ENCODE data around the gene KANK4.

Gene KANK4

GRCh38 chr1:62318756-62319544 lies at the start of gene KANK4:
Gene KANK4, minus strand, starts transcription at chr1:62319434. Its CDS starts 37,870 bp downstream, at chr1:62281564.
- DNase-seq (ENCODE audit: low read depth in 1 of 2, low spot score in 1 of 2) = no peak

- no peak for DNase-seq (ENCODE audit: low read depth in 1 of 2, low spot score in 1 of 2)
Observed at GRCh38 chr1:62368989-62369388, 49.8 kb upstream of the KANK4 start.

DNA sequence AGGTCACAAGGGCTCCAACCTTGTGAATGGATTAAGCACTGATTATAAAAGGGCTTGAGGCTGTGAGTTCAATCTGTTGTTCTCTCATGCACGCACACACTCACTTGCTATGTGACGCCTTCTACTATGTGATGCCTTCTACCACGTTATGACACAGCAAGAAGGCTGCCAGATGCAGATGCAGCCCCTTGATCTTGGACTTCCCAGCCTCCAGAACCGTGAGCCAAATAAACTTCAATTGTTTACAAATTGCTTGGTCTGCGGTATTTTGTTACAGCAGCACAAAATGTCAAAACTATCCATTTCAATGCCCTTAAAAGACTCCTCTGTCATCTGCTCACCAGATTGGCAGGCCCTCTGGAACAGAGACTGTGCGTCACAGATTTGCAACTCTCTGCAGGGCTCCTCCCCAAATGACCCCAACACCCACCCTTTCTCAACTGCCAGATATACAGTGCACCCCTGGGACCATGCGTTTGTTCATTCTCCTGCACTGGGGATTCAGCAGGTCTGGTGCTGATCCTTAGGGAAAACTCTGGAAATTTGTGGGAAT lies 47.8 kb upstream of the KANK4 start:
- no peak for DNase-seq (ENCODE audit: low read depth in 1 of 2, low spot score in 1 of 2)

DNA sequence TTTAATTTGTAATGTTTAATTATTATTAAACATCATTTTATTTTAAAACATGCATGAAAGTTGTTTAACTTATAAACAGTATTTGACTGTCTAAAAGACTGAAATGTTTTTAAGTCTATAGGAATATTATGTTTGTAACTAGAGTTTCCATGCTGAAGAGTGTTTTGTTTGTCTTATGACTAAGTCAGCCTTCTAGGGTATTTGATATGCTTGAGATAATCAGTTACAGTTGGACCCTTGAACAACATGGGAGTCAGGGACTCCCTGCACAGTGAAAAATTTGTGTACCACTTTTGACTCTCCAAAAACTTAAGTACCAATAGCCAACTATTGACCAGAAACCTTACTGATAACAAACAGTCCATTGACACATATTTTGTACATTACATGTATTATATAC lies 45.5 kb upstream of the KANK4 start:
- no peak for DNase-seq (ENCODE audit: low read depth in 1 of 2, low spot score in 1 of 2)

GRCh38 chr1:62362926-62363325 lies 43.7 kb upstream of the KANK4 start:
- DNase-seq (ENCODE audit: low read depth in 1 of 2, low spot score in 1 of 2) = no peak

GRCh38 chr1:62362061-62362917 lies 43.1 kb upstream of the KANK4 start:
- DNase-seq (ENCODE audit: low read depth in 1 of 2, low spot score in 1 of 2) = no peak

DNA sequence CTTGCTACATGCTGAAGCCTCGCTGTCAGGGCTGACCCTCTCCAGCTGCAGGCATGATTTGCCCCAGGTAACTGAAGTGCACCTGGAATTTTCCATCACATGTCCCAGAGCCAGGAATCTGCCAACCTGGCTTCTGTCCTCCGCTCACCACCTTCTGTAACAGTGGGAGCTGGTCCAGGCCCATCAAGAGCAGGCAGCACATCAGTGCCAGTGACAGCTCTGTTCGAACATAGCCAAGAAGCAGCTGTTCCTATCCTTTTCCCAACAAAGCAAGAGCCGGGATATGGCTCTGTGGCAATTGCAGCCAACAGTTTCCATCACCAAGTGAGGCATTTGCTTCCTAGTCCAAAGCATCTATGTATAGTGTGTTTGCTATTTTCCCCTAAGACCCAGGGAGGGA lies 42.2 kb upstream of the KANK4 start:
- DNase-seq (ENCODE audit: low read depth in 1 of 2, low spot score in 1 of 2) = no peak

DNA sequence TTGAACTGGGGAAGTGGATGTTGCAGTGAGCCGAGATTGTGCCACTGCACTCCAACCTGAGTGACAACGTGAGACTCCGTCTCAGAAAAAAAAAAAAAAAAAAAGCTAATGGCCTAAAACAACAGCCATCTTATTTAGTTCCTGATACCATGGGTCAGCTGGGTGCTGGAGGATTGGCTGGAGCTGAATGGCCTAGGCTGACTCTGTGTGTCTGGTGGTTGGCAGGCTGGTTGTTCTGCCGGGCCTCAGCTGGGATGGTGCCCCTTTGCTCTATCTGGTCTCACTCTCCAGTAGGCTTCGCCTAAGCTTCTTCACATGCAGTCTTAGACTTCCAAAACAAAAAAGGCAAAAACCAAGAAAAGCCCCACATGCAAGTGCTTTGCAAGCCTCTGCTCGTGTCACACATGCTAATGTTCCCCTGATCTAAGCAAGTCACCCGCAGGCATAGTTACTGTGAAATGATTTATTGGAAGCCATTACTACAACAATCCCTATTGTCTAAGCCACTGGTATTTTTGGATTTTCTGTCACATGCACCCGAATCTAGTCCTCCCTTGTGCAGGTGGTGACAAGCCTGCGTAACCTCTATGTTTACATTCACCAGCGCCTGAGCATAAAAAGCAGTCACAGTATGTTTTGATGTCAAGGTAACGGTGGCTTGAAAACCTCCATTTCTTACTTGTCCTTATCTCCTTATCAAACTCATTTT lies 39.6 kb upstream of the KANK4 start:
- no peak for DNase-seq (ENCODE audit: low read depth in 1 of 2, low spot score in 1 of 2)

- DNase-seq (ENCODE audit: low read depth in 1 of 2, low spot score in 1 of 2) = no peak
Observed at GRCh38 chr1:62357916-62358315, 38.7 kb upstream of the KANK4 start.

- no peak for DNase-seq (ENCODE audit: low read depth in 1 of 2, low spot score in 1 of 2)
Observed at GRCh38 chr1:62356257-62356835, 37.1 kb upstream of the KANK4 start.

DNA sequence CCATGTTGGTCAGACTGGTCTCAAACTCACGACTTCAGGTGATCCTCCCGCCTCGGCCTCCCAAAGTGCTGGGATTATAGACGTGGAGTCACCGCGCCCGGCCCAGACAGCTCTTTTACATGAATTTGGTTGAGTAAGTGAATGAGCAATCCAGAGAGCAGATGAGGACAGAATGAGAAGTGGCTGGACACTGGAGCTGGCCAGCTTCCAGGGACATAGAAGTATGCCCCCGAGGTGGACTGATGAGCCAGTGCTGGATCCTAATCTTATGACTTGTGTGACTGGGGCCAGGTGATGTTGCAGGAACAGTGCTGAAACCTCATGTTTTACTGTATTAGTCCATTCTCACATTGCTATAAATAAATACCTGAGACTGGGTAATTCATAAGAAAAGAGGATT lies 35.9 kb upstream of the KANK4 start:
- DNase-seq (ENCODE audit: low read depth in 1 of 2, low spot score in 1 of 2) = no peak

DNA sequence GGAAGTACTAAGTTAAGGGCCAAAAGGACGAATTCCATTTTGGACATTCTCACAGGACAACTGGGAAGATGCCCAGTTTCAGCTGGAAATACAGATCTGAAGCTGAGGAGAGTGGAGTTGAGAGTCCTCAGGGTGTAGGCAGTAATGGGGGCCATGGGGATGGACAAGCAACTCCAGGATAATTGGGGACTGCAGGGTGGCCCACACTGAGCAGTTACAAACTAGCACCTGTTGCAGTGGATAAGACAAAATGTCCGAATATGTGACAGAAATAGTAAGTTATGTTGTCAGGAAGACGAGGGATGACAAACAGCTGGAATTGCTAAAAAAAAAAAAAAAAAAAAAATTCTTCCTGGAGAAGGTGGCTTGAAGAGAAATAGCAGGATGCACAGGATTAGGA lies 34.6 kb upstream of the KANK4 start:
- no peak for DNase-seq (ENCODE audit: low read depth in 1 of 2, low spot score in 1 of 2)

DNA sequence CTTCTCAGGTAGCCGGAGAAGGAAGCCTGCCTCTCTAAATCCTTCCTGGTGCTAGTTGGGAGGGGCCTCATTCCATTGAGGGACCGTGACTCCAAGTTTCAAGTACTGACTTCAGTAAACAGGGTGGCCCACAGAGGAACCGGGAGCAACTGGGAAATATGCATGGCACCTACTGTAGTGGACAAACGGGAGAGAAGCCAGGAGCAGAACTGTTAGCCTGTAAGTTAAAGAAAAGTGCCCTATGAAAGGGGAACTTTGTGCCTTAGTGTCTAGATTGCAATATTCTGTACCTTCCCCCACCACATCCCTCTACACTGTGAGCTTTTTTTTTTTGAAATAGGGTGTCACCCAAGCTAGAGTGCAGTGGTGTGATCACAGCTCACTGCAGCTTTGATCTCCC lies 33.2 kb upstream of the KANK4 start:
- no peak for DNase-seq (ENCODE audit: low read depth in 1 of 2, low spot score in 1 of 2)

DNA sequence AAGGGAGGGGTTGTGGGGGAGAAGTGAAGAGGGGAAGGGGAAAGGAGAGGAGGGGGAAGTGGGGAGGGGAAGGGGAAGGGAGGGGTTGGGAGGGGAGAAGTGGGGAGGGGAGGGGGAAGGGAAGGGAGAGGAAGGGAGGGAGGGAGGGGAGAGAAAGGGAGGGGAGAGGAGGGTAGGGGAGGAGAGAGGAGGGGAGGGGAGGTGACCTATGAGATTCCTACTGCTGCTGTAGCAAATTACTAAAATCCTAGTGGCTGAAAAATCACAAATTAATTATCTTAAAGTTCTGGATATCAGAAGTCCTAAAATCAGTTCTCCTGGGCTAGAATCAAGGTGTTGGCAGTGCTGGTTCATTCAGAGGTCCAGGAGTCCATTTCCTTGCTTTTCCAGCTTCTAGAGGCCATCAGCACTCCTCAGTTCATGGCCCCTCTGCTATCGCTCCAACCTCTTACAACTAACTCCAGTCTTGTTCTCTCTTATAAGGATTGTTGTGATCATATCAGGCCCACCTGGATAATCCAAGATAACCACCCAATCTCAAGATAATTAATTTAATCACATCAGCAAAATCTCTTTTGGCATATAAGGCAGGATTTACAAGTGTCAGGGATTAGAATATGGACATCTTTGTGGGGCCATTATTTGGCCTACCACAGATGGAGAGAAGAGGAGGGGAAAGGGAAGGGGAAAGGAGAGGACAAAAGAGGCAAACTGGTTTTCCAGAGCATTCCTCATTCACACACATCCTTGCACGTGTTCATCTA lies 30.4 kb upstream of the KANK4 start:
- no peak for DNase-seq (ENCODE audit: low read depth in 1 of 2, low spot score in 1 of 2)

GRCh38 chr1:62346886-62347285 lies 27.7 kb upstream of the KANK4 start:
- DNase-seq (ENCODE audit: low read depth in 1 of 2, low spot score in 1 of 2) = no peak

- DNase-seq (ENCODE audit: low read depth in 1 of 2, low spot score in 1 of 2) = no peak
Observed at GRCh38 chr1:62343911-62344310, 24.7 kb upstream of the KANK4 start.

- no peak for DNase-seq (ENCODE audit: low read depth in 1 of 2, low spot score in 1 of 2)
Observed at GRCh38 chr1:62342270-62342669, 23.0 kb upstream of the KANK4 start.

DNA sequence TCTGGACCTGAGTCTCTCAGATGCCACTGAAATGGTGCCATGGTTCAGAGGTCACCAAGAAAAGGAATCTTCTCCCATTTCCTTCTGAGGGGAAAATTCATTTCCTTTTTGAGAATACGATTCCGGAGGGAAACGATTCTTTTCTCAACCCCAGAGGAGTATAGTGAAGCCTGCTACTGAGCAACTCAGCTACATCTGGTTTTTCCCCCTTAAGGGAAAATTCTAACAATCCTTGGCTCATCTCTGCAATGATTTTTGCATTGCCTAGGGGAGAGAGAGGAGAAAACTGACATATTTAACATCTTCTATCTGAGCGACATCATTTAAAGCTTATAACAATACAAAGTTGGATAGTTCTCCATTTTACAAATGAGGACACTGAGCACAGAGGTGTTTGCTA lies 22.4 kb upstream of the KANK4 start:
- DNase-seq (ENCODE audit: low read depth in 1 of 2, low spot score in 1 of 2) = no peak

DNA sequence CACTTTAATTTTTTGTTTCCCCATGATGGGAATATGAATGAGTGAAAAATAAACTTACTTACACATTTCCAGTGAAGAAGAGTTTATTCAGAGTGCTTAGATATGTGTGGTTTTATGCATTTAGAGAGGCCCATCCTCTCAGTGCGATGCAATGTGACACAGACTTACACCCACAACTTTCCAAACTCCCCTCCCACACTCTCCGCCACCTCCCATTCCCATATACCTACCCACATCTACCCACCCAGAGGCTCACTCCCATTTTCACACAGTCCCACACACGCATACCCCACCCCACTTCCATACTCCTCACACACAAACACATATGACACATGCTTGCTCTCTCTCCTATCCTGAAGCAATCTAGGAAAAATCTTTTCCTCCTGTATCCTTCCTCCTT lies 21.9 kb upstream of the KANK4 start:
- no peak for DNase-seq (ENCODE audit: low read depth in 1 of 2, low spot score in 1 of 2)
